Hindlimb muscle (tissue), 1 donor: Measurements from ENCODE around the gene PFKFB4. TPM values are rescaled to one million over a fixed set of nuclear protein-coding genes. Genes with fewer than 3 reads are reported as not detected.
A peak's percentile ranks its signal among the peaks of the same experiment; 100 is the strongest.
"Not testable (repeated sequence)": the region's sequence is repeated elsewhere in the genome, so short reads cannot be mapped to it uniquely, and the experiment has no call there.

Experiments used
- DNase-seq: peaks from one replicate; pipeline ENCODE4 v3.0.0-alpha.2; 2013
- polyA plus RNA-seq: library from polyadenylated mRNA; unstranded; fragments of 120-200 nt; gene quantifications from one replicate; pipeline ENCODE4 v1.2.1, GENCODE V29; 2013; ENCODE audit not compliant: insufficient read length

Gene PFKFB4
- polyA plus RNA-seq, 1 donor: 6.7 TPM

GRCh38 chr3:48558493-48559134 is 2.0 kb upstream of the PFKFB4 start:
- no peak for DNase-seq

GRCh38 chr3:48555949-48556795 is 431 bp downstream of the PFKFB4 start:
- DNase-seq: no peak

GRCh38 chr3:48555231-48555948 is 1.2 kb downstream of the PFKFB4 start:
- no peak for DNase-seq

GRCh38 chr3:48553886-48554845 is 2.4 kb downstream of the PFKFB4 start:
- no peak for DNase-seq

GRCh38 chr3:48553361-48553760 is 3.2 kb downstream of the PFKFB4 start:
- DNase-seq: no peak

- no peak for DNase-seq
Measured at GRCh38 chr3:48552111-48552951, 4.3 kb downstream of the PFKFB4 start.

GRCh38 chr3:48551651-48552050 is 5.0 kb downstream of the PFKFB4 start:
- not testable (repeated sequence) for DNase-seq

- peak; percentile 73 for DNase-seq
Measured at GRCh38 chr3:48548729-48549705, 7.6 kb downstream of the PFKFB4 start.

- no peak for DNase-seq
Measured at GRCh38 chr3:48548126-48548525, 8.5 kb downstream of the PFKFB4 start.

GRCh38 chr3:48546203-48546829 is 10.3 kb downstream of the PFKFB4 start:
- no peak for DNase-seq

- DNase-seq: no peak
Measured at GRCh38 chr3:48544141-48544540, 12.5 kb downstream of the PFKFB4 start.

- DNase-seq: no peak
Measured at GRCh38 chr3:48543271-48543866, 13.2 kb downstream of the PFKFB4 start.

- no peak for DNase-seq
Measured at GRCh38 chr3:48538451-48538850, 18.2 kb downstream of the PFKFB4 start.

GRCh38 chr3:48536785-48537184 is 19.8 kb downstream of the PFKFB4 start:
- DNase-seq: no peak

- no peak for DNase-seq
Measured at GRCh38 chr3:48536116-48536515, 20.5 kb downstream of the PFKFB4 start.

GRCh38 chr3:48535578-48535977 is 21.0 kb downstream of the PFKFB4 start:
- DNase-seq: no peak

- no peak for DNase-seq
Measured at GRCh38 chr3:48532977-48533337, 23.6 kb downstream of the PFKFB4 start.

GRCh38 chr3:48532271-48532976 is 24.2 kb downstream of the PFKFB4 start:
- no peak for DNase-seq
